HG03066 (cell line): ENCODE data around the gene COX5B.
"Not testable (repeated sequence)": the region's sequence is repeated elsewhere in the genome, so short reads cannot be mapped to it uniquely, and the experiment has no call there.

Experiments used
- ATAC-seq: cut with Tn5 transposase; IDR thresholded peaks from one replicate; pipeline ENCODE4 v1.9.1; 2021; ENCODE audit warnings: low read depth; ENCODE audit not compliant: unreplicated experiment

COX5B gene

GRCh38 chr2:97671526-97671925 is 25.7 kb downstream of the COX5B start:
- ATAC-seq = no peak

DNA sequence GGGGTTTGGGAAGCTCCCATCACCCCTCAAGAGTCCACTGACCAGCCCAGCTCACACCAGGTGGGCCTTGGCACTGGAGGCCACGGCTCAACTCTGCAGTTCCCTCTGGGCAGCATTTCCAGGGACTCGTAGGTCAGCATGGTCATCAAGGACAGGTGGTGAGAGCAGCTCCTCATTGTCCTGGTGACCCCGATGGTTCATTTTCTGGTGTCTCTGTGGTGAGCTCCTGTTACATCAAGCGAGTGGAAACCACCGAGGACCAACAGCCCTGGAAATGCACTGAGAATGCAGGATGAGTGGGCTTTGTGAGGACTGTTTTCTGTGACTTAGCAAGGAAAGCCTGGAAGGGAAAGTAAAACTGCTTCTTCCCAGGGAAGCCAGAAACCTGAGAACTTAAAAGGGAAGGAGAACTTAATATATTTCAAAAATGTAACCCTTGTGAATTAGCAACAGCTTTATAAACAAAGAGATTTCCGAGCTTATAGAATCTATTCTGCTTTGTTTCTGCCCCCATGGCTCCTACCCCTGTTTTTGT is 26.8 kb downstream of the COX5B start:
- not testable (repeated sequence) for ATAC-seq

DNA sequence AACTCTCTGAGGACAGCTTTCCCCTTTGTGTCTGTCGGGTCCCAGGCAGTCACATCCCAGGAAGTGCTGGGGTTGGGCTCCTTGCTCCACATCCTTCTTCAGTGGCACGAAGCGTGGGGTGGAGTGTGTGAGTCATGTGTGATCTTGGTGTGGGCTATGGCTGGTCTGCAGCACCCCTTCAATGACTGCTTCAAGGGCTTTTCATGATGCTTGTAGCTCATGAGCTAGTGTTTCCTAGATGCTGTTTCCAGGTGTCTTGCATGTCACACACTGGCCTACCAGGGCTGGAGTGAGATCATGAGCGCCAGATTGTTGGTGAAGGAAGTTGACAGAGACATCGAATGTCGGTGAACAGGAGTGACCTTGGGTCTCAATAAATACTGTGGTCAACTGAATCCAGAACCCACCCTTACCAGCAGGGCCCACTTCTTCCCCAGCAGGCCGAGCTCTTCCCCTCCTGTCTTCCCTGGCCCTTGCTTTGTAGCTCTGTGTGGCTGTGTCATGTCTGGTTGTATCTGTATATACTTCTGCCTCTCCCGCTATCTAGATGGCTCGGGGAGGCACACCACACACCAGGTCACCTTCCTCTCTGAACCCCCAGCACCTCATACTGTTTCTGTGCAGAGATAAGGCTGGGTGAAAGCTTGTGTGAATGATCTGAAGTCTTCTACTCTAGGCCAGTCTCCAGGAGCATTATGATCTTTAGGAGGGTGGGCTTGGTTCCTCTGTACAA is 27.5 kb downstream of the COX5B start:
- no peak for ATAC-seq

DNA sequence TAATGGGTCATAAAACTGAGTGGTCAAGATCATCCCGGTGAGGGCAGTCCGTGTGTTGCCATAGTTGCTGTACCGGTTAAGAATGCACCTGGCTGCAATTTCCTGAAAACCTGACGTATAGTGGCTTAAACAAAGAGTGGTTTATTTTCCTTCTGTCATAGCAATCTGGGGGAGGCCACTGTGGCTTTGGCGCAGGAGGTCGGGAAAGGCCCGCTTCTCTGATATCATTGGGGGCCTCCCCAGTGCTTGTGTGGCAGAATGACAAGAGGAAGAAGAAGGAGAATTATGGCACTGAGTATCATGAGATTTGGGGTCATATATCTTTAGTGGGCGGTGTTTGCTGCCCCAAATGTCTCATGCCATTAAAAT is 28.0 kb downstream of the COX5B start:
- ATAC-seq = no peak

GRCh38 chr2:97675430-97676113 is 29.7 kb downstream of the COX5B start:
- no peak for ATAC-seq

DNA sequence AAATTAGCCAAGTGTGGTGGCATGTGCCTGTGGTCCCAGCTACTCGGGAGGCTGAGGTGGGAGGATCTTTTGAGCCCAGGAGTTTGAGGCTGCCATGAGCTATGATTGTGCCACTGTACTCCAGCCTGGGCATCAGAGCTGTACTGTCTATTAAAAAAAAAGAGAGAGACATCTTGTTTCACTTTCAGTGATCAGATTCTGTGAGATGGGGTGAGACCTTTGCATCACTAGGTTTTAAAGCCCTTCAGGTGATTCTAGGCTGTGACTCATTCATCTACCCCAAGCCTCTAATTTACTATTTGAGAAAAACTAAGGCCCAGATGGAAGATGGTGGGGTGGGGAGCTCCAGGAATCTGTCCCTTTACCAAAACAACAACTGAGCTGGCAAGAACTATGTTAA is 30.8 kb downstream of the COX5B start:
- no peak for ATAC-seq

DNA sequence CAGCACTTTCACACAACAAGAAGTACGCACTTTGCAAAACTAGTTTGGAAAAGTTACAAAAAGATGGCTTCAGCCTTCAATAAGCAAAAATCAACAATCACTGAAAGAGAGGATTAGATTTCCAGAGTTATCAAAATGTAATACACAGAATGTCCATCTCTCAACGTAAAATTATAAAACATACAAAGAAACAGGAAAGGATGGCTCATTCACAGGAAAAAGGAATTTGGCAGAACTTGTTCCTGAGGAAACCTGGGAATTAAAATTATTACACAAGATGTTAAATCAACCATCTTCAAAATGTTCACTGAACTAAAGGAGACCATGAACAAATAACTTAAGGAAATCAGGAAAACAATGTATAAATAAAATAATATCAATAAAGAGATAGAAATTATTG is 31.6 kb downstream of the COX5B start:
- ATAC-seq = no peak

- ATAC-seq = no peak
Observed at GRCh38 chr2:97678298-97678697, 32.4 kb downstream of the COX5B start.

DNA sequence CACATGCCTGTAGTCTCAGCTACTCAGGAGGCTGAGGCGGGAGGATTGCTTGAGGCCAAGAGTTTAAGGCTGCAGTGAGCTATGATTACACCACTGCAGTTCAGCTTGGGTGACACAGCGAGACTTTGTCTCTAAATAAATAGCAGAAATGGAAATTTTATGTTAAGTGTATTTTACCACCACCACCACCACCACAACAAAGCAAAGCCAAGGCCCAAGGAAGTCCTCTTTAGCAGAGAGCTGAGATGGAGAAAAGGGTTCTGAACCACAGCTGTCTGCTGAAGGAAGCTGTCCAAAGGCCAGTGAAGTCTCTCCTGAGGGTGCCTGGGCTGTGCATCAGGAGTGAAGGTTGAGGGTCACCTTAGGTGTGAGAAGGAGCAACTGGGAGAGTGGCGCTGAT is 41.4 kb downstream of the COX5B start:
- ATAC-seq = not testable (repeated sequence)

DNA sequence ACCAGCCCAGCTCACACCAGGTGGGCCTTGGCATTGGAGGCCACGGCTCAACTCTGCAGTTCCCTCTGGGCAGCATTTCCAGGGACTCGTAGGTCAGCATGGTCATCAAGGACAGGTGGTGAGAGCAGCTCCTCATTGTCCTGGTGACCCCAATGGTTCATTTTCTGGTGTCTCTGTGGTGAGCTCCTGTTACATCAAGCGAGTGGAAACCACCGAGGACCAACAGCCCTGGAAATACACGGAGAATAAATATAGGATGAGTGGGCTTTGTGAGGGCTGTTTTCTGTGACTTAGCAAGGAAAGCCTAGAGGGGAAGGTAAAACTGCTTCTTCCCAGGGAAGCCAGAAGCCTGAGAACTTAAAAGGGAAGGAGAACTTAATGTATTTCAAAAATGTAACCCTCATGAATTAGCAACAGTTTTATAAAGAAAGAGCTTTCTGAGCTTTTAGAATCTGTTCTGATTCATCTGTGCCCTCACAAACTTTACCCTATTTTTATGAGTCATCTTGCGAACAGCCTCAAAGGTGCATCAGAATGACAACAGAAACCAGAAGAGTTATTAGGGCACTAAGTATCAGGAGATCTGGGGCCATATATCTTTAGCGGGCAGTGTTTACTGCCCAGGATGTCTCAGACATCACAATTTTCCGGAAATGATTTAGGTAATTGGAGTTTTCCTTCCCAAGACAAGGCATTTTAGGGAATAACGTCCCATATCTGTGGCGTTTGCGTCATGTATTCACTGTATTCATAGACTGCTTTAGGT is 42.4 kb downstream of the COX5B start:
- no peak for ATAC-seq

DNA sequence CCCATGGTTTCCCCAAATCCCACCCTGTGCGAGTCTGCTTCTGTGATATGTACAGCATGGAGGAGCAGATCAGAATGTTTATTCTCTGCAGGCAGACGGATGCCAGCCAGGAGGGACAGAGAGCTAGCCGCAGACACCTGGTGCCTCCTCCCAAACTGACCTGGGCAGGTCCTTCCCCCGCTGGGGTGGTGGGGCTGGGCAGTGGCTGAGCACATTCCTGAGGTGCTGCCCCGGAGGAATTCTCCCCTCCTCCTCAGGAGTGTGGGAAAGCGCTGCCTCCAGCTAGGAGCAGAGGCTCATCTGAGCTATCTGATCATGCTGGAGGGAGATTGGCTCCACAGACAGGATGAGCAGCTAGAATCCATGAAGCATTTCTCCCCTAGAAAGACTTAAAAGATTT is 45.3 kb downstream of the COX5B start:
- ATAC-seq = no peak

- no peak for ATAC-seq
Observed at GRCh38 chr2:97693476-97693875, 47.6 kb downstream of the COX5B start.

- ATAC-seq = no peak
Observed at GRCh38 chr2:97695744-97696143, 49.9 kb downstream of the COX5B start.

DNA sequence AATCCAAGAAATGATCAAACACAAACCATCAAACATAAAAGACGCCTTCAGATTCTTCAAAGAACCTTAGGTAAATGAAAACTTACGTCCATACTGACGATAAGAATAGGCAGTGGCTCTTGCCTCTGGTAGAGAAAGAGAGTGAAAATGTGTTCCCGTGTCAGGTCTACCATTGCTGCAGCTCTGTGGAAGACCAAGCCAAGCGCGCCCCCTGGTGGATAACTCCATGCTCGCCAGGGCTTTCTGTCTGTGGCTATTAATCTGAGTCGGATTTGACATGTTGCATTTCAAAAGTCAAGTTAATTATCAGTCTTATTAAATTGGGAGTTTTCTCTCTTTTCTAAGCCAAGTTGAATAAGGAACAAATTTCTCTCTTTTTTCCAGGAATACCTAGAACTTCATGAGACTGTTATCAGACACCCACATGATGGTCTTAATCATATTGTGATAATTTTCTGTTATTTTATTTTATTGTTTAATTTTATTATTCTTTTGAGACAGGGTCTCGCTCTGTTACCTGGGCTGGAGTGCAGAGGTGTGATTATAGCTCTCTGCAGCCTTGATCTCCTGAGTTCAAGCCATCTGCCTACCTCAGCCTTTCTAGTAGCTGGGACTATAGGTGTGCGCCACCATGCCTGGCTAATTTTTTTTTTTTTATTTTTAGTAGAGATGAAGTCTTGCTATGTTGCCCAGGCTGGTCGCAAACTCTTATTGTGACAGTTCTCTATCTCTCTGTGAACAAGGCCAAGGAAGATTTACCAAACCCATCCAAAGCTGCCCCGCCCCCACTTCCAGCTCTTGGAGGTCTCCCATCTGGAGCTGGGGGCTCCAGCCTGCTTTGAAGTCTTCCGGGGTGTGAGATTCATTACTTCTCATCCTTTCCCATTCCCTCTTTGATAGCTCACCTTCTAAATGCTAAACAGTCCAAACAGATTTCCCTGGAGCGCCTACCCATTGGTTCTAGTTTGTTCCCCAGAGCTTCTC is 51.7 kb downstream of the COX5B start:
- ATAC-seq = no peak
